PFSK-1 (cell line): ENCODE data around the gene GJB4.

Source experiments
- FOXP2 ChIP-seq: optimal IDR thresholded peaks from 2 replicates; pipeline ENCODE3; 2011; ENCODE audit warnings: borderline replicate concordance, control low read depth, inconsistent platforms; ENCODE audit not compliant: insufficient read depth; ENCODE audit errors: extremely low read length, extremely low read depth
- POLR2AphosphoS5 ChIP-seq: IDR thresholded peaks from 2 replicates; pipeline ENCODE4 v1.6.1; 2012; ENCODE audit warnings: low read depth, mild to moderate bottlenecking, control low read depth, low read length, moderate library complexity
- REST ChIP-seq, 2 experiments: IDR thresholded peaks; 2 replicates each; pipeline versions ENCODE4 v1.6.1 to v1.8.0; 2011 to 2012; ENCODE audit warnings: low read depth in 2 of 2, low read length in 2 of 2, control low read depth in 1 of 2, inconsistent platforms in 1 of 2, mild to moderate bottlenecking in 1 of 2, moderate library complexity in 1 of 2; ENCODE audit not compliant: insufficient read depth in 1 of 2
- SIN3A ChIP-seq: IDR thresholded peaks from 2 replicates; pipeline ENCODE4 v1.6.1; 2012; ENCODE audit warnings: mild to moderate bottlenecking, low read length, moderate library complexity, borderline replicate concordance; ENCODE audit not compliant: insufficient read depth
- TAF1 ChIP-seq: IDR thresholded peaks from 2 replicates; pipeline ENCODE4 v1.6.1; 2012; ENCODE audit warnings: low read length, control low read depth, borderline replicate concordance; ENCODE audit not compliant: insufficient read depth

The GJB4 gene

GRCh38 chr1:34730485-34730884, 29.1 kb upstream of the GJB4 start:
- TF ChIP-seq SIN3A (no peak), TAF1 (no peak), REST (IDR thresholded peaks at IDR 0.05; ENCODE audit: insufficient read depth in 1 of 2, low read depth in 2 of 2, low read length in 2 of 2) (no peak), POLR2AphosphoS5 (no peak), FOXP2 (no peak)

DNA sequence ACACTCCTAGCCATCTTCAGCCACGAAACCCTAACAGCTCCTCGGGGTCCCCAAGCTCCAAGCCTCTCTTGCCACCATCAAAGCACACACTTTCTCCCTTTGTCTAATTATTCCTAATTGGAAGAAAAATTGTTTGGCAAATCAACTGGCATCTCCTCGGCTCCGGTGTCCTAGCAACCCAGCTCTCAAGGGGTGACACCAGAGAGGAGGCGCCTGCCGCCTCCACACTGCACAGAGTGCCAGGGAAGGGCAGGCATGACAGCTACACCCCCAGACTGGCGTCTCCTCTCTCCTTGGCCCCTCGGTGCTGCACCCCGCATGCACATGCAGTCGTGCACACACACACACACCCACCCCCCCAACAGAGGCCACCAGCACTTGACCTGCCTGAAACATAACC, 22.8 kb upstream of the GJB4 start:
- TF ChIP-seq REST (IDR thresholded peaks at IDR 0.05; ENCODE audit: insufficient read depth in 1 of 2, low read depth in 2 of 2, low read length in 2 of 2) = no peak
- no peak for TF ChIP-seq FOXP2
- no peak for TF ChIP-seq TAF1
- no peak for TF ChIP-seq POLR2AphosphoS5
- no peak for TF ChIP-seq SIN3A

DNA sequence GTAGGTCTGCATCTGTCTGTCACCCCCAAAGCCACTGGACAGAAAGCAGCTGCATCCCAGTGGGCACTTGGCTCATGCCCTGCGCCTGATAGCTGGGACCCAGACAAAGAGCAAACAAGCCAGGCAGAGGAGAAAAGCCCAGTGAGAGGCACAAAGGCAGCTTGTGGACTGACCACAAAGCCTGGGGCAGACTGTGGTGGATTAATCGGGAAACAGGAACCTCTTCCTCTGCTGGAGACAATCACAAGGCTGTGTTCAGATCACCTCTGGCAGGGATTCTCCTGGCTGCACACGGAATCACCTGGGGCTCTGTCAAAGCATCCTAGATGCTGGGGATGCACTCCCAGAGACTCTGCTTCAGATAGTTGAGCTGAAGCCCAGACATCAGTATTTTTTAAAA, 19.9 kb upstream of the GJB4 start:
- TF ChIP-seq POLR2AphosphoS5 = no peak
- no peak for TF ChIP-seq REST (IDR thresholded peaks at IDR 0.05; ENCODE audit: insufficient read depth in 1 of 2, low read depth in 2 of 2, low read length in 2 of 2)
- no peak for TF ChIP-seq SIN3A
- TF ChIP-seq TAF1 = no peak
- no peak for TF ChIP-seq FOXP2

GRCh38 chr1:34740161-34740868, 19.2 kb upstream of the GJB4 start:
- TF ChIP-seq REST (IDR thresholded peaks at IDR 0.05; ENCODE audit: insufficient read depth in 1 of 2, low read depth in 2 of 2, low read length in 2 of 2) (no peak), TAF1 (no peak), SIN3A (no peak), FOXP2 (no peak), POLR2AphosphoS5 (no peak)

GRCh38 chr1:34742667-34743270, 16.8 kb upstream of the GJB4 start:
- TF ChIP-seq TAF1 (no peak), SIN3A (no peak), FOXP2 (peak; percentile 27)
